Skeletal muscle cell (primary cell): ENCODE measurements around the gene KCNK4.
"Not testable (repeated sequence)": the region's sequence is repeated elsewhere in the genome, so short reads cannot be mapped to it uniquely, and the experiment has no call there.

Experiments
- DNase-seq: peaks from one replicate; pipeline ENCODE4 v3.0.0-alpha.2; 2010; ENCODE audit warnings: low read depth
- H3K4me3 ChIP-seq: 2 replicates; pipeline ENCODE4 v1.5.1; 2011; ENCODE audit warnings: low read depth, mild to moderate bottlenecking, control low read depth, low read length, moderate library complexity

Gene KCNK4

DNA sequence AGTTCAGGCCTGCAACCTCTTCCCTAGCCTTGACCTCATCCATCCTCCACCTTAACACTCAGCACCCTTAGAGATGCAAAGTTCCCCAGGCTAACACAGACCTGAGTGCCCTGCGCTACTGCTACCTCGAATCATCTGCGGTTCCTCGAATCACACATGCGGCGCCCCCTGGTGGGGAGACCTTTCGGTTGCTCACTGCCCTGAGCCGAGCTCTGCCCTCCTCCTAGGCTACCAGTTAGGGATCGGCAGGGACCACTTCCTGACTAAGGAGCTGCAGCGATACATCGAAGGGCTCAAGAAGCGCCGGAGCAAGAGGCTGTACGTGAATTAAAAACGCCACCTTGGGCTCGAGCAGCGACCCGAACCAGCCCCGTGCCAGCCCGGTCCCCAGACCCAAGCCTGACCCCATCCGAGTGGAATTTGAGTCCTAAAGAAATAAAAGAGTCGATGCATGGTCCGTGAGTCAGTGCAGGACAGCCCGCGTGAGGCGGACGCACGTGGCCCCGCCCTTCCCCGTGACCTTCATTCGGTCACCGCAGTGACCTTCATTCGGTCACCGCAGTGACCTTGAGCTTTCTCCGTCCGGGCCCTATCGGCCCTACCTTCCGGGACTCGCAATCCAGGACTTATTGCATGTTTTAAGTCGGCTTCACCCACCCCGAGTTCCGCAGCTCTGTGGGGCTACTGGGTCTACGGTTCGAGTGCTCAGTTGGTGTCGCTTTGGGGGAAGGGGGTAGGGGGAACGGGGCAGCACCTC is 13.4 kb downstream of the KCNK4 start:
- H3K4me3 ChIP-seq: peak overlapping the region; percentile 74
- DNase-seq: peak; percentile 54

DNA sequence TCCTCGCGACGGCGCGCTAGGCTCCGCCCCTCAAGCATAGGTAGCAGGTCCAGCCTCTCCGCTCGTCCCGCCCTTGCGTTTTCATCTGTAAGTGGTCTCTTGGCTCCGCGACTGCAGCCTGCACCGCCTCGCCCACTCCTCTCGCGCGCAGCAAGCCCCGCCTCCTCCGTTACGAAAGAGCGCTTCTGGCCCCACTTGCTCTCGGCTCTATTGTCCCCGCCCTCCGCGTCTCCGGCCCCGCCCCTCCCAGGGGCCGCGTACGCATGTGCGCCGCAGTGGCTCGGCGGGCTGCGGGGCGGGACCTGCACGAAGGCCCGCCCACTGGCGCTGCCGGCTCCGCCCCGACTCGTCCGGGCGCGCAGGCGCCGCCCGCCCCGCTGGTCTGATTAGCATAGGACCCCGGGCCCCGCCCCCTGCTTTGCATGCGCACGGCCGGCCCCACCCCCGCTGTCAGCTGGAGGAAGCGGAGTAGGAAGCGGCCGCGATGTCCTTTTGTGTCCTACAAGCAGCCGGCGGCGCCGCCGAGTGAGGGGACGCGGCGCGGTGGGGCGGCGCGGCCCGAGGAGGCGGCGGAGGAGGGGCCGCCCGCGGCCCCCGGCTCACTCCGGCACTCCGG is 14.1 kb downstream of the KCNK4 start, which contains the start of gene ESRRA:
Gene ESRRA, plus strand, starts transcription at position 450 of the 616 bp plus-strand sequence. CDS start 1,656 bp downstream, outside the sequence.
- peak; percentile 89 for DNase-seq
- H3K4me3 ChIP-seq: peak within 1 kb of the TSS; percentile 74

DNA sequence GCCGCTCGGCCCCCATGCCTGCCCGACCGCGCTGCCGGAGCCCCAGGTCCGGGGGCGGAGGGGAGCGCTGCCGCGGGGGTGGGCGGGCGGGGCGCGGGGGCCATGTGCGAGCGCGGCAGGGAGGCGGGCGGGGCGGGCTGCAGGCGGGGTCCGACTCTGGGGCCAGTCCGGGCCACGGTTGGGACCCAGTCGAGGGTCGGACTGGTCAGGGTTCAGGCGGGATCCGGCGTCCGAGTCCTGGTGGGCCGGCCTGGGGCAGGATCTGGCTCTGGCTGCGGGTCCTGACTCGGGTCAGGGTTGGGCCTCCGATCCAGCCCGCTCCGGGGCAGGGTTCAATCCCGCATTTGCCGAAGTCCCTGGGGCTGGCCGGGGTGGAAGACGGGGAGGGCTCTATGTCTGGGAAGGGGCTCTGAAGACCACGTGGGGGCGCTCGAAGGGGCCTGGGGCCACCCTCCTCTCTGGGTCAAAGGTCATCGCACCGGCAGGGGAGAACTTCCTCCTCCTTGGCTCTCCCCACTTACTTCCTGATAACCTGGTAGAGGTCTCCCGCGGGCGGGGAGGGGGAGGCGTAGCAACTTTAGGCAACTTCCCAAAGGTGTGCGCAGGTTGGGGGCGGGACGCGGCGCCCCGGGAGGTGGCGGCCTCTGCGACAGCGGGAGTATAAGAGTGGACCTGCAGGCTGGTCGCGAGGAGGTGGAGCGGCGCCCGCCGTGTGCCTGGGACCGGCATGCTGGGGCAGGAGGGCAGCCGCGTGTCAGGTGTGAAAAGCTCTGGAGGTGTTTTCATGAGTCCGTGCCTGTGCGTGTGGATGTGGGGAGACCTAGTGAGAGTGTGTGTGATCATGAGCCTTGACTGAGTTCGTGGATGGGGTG is 14.8 kb downstream of the KCNK4 start:
- no peak for DNase-seq

DNA sequence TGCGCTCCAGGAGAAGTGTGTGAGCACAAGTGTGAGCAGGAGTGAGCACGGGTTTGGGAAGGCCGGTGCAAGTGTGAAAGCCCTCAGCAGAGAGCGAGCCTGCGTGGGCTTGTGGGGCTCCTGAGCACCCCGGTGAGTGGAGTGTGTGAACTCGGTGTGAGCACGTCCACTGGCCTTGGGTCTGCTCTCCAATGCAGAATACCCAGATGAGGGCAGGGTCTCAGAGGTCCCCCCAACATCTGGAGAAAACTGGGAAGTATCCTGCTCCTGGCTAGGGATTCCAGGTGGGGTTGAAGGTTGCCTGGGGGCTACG is 15.4 kb downstream of the KCNK4 start:
- no peak for DNase-seq
- peak overlapping the region; percentile 72 for H3K4me3 ChIP-seq

More for the DNA sequence above, 14.8 kb downstream of the KCNK4 start:
- peak overlapping the region; percentile 72 for H3K4me3 ChIP-seq

DNA sequence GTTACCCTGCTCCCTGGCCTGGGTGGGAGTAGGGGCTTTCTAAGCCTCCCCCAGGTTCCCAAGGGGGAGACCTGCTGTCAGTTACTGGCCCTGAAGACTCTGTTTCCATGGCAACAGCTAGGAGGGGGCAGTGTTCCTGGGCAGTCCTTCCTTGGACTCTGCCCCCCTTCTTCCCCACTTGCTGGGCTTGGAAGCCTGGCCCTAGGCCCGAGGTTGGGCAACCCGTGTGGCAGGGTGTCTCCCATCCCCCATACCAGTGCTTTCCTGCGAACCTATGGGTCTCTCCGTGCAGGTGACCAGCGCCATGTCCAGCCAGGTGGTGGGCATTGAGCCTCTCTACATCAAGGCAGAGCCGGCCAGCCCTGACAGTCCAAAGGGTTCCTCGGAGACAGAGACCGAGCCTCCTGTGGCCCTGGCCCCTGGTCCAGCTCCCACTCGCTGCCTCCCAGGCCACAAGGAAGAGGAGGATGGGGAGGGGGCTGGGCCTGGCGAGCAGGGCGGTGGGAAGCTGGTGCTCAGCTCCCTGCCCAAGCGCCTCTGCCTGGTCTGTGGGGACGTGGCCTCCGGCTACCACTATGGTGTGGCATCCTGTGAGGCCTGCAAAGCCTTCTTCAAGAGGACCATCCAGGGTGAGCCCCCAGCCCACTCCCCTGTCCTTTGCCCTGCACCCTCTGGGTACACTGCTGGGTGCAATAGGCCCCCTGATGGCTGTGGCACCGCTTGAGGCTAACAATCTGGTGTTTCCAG is 15.9 kb downstream of the KCNK4 start:
- H3K4me3 ChIP-seq: peak overlapping the region; percentile 72
- DNase-seq: no peak

DNA sequence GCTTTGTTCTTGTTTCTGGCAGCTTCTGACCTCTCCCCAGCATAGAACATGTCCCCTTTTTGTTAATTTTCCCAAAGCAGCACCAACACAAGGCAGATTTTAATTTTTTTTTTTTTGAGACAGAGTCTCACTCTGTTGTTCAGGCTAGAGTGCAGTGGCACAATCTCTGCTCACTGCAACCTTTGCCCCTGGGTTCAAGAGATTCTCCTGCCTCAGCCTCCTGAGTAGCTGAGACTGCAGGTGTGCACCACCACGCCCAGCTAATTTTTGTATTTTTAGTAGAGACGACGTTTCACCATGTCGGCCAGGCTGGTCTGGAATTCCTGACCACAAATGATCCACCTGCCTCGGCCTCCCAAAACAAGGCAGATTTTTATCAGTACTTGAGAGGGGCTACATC is 16.7 kb downstream of the KCNK4 start:
- not testable (repeated sequence) for H3K4me3 ChIP-seq, DNase-seq

DNA sequence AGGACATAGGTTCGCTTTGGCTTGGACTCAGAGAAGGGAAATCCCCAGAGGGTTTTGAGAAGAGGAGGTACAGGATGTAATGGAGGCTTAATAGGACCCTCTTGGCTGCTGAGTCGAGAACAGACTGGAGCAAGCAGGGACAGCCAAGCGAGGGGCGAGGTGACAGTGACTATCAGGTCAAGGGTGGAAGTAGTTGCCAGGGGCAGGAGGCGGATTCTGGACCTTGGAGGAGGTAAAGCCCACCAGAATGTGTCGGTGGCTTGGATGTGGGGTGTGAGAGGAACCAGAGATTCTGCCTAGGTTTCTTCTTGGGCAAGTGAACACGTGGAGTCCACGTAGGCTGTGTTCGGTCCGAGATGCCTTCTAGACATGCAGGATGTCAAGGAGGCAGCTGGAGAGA is 21.8 kb downstream of the KCNK4 start:
- no peak for DNase-seq
- H3K4me3 ChIP-seq: no peak overlapping the region

DNA sequence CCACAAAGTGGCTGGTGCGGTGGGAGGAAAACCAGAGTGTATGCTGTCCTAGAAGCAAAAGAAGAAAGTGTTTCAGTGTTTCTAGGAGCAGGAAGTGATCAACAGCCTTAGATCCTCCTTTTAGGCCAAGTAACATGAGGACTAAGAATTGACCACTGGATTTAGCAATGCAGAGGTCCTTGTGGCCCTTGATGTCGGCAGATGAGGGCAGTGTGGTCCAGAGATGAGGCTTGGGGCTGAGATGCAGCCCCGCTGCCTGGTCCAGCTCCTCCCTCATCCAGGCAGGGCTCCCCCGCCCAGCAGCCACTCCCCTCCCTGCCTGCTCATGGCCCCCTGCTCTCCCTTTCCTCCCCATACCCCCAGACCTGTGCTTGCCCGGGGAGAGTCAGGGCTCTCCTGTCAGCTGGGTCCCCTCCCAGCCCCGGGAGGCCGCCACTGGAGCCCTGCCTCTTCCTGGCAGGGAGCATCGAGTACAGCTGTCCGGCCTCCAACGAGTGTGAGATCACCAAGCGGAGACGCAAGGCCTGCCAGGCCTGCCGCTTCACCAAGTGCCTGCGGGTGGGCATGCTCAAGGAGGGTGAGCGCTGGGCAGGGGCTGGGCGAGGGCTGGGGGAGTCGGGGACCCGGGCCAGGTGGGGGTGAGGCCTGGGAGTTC is 22.5 kb downstream of the KCNK4 start:
- no peak for DNase-seq
- no peak overlapping the region for H3K4me3 ChIP-seq

DNA sequence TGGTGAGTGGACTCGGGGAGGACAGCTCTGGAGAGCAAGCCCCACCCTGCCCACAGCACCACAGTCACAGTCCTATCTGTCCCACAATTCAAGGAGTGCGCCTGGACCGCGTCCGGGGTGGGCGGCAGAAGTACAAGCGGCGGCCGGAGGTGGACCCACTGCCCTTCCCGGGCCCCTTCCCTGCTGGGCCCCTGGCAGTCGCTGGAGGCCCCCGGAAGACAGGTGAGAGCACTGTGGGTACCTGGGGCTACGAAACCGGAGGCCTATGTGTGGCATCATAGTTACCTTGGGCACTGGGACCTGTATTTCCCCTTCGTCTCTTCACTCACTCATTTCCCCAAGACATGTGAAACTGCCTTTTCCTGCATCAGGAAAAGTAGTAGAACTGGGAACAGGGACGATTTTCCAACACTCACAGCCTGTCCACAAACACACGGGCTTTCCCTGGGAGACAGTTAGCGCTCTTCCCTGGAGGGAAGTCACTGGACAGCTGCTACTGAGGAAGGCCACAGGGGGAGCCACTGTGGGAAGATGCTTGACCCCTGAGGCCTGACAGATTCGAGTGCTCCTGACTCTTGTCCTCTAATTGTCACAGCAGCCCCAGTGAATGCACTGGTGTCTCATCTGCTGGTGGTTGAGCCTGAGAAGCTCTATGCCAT is 23.2 kb downstream of the KCNK4 start:
- H3K4me3 ChIP-seq: no peak overlapping the region
- DNase-seq: no peak

DNA sequence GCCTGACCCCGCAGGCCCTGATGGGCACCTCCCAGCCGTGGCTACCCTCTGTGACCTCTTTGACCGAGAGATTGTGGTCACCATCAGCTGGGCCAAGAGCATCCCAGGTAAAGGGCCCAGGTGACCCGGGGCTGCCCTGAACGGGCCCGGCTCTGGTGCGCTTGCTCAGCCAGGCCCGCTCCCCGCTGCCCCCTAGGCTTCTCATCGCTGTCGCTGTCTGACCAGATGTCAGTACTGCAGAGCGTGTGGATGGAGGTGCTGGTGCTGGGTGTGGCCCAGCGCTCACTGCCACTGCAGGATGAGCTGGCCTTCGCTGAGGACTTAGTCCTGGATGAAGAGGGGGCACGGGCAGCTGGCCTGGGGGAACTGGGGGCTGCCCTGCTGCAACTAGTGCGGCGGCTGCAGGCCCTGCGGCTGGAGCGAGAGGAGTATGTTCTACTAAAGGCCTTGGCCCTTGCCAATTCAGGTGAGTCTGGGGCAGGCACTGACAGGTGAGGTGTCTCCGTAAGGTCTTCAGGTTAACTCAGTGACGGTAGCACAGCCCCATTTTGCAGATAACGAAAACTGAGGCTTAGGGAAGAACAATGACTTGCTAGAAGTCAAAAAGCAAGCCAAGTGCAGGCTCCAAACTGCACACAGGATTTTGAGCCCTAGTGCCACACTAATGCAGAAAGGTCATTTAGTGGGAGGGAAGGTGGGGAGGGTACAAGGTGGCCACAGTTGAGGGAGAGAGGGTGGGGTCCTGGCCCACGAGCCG is 23.9 kb downstream of the KCNK4 start:
- DNase-seq: no peak
- H3K4me3 ChIP-seq: no peak overlapping the region

DNA sequence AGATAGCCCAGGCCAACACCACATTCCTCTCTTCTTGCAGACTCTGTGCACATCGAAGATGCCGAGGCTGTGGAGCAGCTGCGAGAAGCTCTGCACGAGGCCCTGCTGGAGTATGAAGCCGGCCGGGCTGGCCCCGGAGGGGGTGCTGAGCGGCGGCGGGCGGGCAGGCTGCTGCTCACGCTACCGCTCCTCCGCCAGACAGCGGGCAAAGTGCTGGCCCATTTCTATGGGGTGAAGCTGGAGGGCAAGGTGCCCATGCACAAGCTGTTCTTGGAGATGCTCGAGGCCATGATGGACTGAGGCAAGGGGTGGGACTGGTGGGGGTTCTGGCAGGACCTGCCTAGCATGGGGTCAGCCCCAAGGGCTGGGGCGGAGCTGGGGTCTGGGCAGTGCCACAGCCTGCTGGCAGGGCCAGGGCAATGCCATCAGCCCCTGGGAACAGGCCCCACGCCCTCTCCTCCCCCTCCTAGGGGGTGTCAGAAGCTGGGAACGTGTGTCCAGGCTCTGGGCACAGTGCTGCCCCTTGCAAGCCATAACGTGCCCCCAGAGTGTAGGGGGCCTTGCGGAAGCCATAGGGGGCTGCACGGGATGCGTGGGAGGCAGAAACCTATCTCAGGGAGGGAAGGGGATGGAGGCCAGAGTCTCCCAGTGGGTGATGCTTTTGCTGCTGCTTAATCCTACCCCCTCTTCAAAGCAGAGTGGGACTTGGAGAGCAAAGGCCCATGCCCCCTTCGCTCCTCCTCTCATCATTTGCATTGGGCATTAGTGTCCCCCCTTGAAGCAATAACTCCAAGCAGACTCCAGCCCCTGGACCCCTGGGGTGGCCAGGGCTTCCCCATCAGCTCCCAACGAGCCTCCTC is 24.8 kb downstream of the KCNK4 start:
- not testable (repeated sequence) for H3K4me3 ChIP-seq, DNase-seq

DNA sequence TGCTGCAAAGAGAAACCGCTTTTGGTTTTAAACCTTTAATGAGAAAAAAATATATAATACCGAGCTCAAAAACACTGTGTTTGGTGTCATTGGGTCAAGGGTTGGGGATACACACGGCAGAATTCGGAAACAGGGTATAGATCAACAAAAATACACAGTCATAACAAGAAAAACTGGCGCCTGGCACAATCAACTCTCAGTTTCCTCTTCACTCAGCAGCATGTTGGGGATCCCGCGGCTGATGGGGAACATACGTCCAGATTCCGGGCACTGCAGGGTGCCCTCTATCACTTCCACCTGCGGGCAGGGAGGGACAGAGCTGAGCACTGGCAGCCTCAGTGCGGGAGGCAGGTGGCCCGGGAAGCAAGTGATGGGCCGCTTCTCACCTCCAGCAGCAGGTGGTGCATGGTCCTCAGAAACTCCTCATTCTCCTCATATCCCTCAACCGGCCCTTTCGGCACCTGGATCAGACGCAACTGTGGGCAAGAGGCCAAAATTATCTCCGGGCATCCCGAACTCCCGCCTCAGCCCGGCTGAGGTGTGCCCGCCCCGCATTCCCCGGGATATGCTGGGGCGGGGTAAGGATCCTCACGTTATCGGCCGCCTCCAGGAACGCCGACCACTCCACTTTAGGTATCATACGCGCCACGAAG is 25.7 kb downstream of the KCNK4 start:
- peak overlapping the region; percentile 75 for H3K4me3 ChIP-seq
- DNase-seq: no peak

DNA sequence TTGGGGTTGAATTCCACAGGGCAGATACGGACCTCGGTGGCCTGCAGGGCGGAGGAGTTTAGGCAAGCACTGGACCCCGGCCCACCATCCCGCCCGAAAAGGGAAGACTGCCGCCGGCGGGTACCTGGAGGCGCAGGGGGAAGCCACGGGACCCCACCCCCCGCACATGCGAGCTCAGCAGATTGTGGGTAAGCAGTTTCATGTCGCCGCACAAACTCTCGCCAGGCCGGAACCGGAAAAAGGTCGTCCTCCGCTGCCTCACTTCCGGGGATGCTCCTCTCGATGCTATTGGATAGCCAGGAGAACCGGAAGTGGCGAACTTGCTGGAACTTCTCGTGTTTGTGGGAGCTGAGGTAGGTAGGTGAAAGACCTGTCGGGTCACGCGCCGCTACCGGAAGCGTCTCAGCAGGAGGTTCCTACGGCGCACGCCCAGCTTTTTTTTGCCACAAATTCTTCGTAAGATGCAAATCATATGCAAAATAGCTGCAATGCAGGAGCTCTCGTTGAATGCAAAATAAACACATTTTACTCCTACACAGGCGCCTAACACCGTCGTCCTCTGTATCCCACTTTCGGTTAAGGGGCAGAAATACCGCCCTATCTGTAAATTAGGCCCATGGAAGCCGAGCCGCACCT is 26.3 kb downstream of the KCNK4 start, which contains the start of gene TRMT112:
Gene TRMT112, minus strand, starts transcription at position 235 of the 636 bp plus-strand sequence. Its CDS starts 33 bp downstream, at position 202.
- peak within 1 kb of the TSS; percentile 75 for H3K4me3 ChIP-seq
- peak; percentile 81 for DNase-seq

DNA sequence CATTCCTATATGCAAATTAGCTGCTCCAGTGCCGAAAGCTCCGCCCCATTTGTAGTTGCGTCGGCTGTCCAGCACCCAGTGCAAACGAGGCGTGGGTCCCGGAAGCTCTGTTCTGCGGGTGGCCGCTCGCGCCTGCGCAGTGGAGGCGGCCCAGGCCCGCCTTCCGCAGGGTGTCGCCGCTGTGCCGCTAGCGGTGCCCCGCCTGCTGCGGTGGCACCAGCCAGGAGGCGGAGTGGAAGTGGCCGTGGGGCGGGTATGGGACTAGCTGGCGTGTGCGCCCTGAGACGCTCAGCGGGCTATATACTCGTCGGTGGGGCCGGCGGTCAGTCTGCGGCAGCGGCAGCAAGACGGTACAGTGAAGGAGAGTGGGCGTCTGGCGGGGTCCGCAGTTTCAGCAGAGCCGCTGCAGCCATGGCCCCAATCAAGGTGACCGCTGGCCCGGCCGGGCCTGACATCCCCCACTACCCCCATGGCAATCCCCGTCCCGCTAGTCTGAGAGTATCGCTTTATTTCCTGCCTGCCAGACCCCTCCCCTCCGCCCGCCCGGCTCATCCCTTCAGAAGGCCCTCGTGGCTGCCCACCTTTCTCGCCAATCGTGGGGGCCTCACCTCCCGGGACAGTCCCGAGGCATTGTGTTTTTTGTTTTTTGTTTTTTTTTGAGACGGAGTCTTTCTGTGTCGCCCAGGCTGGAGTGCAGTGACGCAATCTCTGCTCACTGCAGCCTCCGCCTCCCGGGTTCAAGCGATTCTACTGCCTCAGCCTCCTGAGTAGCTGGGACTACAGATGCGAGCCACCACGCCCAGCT is 27.1 kb downstream of the KCNK4 start, which contains the start of gene PRDX5:
Gene PRDX5, plus strand, starts transcription at position 161 of the 805 bp plus-strand sequence. Its CDS starts 95 bp downstream, at position 256.
- H3K4me3 ChIP-seq: peak within 1 kb of the TSS; percentile 75

More for the DNA sequence above, 27.1 kb downstream of the KCNK4 start, which contains the start of gene PRDX5:
- DNase-seq: peak; percentile 76
